GM18507 (cell line): ENCODE results near the gene DIAPH2.

Source experiments
- DNase-seq: peaks from one replicate; pipeline ENCODE4 v3.0.0; 2011; ENCODE audit warnings: low read depth; ENCODE audit not compliant: insufficient read length; ENCODE audit errors: extremely low spot score
- FAIRE-seq: peaks from 2 replicates; lab custom pipeline; 2011; peaks lifted over from hg19 to GRCh38; lab: Jason Lieb, UNC

DIAPH2 gene

DNA sequence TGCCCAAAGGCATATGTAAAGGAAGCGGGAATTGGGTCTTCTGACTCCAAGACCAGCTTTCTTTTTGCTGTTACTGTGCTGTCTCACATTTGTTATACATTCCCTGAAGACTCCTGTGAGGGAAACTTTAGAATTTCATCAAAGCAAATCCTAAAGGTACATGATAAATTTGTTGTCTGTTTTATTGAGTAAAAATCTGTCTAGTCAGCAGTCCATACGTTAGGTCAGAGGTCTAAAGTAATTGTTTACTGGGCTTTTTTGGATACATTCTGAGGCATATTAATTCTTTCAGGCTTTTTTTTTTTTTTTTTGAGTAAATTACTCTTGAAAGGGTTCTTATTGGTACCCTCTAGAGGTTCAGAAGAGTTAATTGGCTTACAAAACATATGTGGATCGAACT is 546.3 kb downstream of the DIAPH2 start:
- no peak for DNase-seq
- FAIRE-seq = no peak

DNA sequence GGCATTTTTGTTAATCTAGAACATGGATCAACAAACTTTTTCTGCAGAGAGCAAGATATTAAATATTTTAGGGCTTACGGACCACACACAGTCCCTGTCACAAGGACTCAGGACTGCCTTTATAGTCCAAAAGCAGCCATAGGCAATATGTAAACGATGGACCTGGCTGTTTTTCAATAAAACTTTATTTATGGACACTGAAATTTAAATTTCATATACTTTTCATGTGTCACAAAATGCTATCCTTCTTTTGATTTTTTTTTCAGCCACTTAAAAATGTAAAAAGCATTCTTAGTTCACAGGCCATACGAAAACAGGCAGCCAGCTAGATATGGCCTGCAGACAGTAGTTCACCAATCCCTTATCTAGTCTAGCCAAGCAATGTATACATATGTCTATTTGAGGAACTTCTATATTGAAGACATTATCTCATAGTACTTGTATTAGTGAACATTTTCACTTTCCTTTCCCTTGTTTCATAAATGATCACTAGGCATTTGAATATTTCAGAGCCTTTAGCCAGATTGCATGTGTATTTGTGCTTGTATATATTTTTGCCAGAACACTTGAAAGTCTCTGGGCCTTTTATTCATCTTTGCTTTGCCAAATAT is 549.9 kb downstream of the DIAPH2 start:
- peak; percentile 79 for FAIRE-seq
- DNase-seq = peak; percentile 0

DNA sequence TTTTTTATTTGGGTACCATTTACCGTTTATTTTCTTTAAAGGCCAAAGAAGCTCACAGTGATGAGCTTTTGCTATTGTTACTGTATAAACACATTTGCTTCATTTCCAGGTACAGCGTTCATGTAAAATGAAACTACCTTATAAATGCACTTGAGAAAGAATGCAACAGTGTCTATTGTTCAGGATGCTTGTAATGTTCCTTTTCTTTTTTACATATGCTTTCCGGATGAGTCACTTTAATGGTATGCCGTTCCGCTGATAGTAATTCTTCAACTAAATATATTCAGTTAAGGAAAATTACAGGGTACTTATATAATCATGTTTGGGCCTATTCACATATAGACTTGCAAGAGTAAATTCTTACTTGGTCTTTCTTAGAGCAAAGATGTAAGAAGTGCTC is 554.0 kb downstream of the DIAPH2 start:
- no peak for DNase-seq
- FAIRE-seq = no peak

DNA sequence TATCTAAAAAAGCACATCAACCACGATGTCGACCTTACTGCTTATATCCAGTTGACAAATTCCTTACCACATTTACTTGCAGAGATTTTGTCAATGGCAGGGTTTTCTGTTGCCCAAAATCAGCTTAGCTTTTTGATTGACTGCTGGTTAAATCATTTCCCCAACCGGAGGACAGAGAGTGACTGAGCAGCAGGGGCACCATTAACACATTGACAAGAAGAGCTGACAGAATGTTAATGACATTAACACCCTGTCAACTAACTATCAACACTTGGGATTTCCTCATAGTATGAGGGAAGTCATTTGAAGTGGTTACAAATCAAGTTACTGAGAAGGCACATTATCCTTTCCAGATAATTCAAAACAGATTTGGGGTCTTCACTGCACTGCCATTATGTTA is 567.5 kb downstream of the DIAPH2 start:
- FAIRE-seq (no peak), DNase-seq (no peak)

DNA sequence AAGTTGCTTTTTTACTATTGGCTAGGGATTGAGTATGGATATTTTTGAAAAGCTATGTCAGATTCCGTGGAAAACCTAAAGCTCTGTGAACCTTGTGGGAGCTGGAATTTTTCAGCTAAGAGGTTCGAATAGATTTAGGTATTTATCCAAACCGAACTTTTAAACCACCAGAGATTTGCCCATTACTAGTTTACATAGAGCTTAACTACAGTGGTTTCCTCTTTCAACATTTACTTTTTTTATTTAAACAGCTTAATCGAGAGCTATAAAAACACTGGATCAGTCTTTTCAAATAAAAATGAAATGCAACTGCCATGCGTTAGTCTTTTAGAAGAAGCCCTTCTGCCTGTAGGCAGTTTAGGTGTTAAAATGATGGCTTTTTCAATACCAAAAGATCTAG is 576.0 kb downstream of the DIAPH2 start:
- no peak for FAIRE-seq

DNA sequence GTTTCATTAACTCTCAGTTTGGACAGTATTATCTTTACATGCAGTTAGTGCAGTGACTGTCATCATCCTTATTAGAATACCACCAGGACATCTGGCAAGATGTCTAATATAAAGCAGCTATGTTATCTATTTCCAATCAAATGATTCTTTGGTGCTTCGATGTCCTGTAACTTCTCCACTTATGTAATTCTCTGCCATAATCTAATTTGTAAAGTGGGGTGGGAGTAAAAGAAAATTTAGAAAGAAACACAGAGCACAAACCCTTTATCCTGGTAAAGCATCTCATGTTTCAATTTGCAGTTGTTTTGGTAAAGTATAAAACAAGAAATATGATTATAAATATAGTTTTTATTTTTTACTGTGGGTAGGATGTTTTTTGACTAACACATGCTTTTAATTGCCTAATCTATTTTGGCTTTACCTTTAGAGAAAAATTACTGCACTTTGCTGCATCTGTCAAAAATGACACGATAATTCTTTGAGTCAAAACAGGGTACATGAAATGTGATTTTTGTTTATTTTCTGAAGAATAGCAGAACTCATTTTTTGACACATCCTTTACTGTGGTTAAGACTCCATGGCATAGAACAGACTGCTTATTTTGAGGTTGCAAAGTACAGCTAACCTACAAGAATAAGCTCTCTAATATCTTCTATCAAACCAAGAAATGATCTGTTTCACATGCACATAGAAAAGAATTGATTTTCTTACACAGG is 581.9 kb downstream of the DIAPH2 start:
- FAIRE-seq (no peak), DNase-seq (no peak)

More for the DNA sequence above, 576.0 kb downstream of the DIAPH2 start:
- DNase-seq = no peak

DNA sequence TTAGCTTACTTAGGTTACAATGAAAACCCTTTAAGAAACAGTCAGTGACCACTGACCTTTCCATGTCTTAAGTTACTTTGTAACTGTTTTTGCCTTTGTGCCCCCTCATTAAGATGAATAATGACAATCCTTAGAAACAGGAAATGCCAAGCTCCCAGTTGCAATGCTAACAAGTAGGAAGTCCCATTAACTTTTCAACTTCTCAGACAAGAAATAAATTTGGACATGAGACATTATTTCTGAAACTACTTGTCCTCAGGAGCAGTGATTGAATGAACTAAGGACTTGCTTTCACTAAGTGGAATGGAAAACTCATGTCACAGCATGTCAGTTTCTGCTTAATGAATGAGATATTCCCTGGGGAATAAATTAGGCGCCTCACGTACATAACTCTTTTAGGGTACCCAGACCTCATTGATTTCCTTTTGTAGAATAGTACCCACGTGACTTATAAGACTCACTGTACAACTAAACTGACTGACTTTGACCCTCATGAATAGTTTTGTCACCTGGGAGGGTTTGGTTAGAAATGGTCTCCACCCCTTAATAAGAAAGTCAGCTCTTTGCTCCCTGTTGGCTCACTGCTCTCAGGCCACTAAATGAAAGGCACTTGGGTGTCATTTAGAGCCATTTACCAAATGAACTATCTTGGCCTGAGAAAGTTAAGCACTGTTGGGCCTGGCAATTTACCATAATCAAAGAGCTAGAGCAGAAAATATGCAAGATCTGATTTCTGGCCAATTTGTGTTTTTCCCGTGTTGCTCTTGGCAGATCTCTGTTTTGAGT is 582.9 kb downstream of the DIAPH2 start:
- FAIRE-seq = peak; percentile 5

DNA sequence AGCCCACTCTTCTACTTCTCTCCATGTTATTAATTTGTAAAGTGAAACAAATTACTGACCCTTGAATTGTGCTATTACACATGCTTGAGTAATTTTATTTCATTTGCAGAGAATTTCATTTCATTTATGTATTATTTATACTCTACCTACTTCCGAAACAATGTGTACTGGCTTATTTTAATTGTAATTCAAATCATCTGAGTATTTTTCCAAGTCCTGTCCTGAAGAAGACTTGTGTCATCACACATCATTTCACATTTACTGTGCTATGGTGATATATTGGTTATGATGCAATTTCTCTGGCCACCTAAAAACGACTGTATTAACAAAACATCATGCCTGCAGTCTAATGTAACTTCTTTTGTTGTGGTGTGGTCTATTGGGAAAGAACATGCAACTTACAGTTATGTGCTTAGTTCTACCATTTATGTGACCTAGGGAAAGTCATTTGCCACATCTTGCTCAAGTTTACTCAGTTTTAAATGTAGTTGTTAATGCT is 583.6 kb downstream of the DIAPH2 start:
- DNase-seq (no peak), FAIRE-seq (no peak)

More for the DNA sequence above, 582.9 kb downstream of the DIAPH2 start:
- no peak for DNase-seq

DNA sequence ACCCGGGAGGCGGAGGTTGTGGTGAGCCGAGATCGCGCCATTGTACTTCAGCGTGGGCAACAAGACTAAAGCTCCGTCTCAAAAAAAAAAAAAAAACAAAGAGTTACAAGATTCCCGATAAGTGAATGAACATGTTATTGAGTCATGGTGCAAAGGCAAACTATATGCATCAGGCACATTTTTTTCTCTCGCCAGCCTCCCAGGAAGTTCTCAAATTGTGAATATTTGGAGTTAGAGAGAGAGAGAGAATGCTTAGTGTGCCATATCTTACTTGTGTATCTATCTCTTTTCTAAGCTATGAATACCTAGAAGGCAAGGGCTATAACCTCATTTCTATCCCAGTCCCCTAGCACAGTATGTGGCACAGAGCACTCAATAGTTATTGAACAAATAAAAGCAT is 599.9 kb downstream of the DIAPH2 start:
- FAIRE-seq (no peak), DNase-seq (no peak)

DNA sequence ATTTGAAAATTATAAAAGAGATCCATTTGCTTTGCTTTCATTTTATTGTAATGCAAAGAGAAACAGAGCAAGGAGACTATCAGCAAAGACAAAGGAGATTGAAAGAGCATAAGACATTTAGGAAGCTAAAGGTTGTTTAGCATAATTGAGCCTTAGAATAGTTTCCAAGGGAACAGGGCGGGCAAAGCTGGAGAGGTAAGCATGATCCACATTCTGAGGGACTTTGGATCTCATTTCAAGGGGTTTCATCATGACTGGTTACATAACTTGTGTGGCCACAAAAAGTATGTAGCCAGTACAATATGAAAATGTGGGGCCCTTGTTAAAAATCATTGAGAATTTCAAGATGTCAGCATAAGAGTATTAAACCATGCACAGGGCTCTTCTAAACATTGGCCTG is 605.6 kb downstream of the DIAPH2 start:
- DNase-seq (no peak), FAIRE-seq (no peak)

DNA sequence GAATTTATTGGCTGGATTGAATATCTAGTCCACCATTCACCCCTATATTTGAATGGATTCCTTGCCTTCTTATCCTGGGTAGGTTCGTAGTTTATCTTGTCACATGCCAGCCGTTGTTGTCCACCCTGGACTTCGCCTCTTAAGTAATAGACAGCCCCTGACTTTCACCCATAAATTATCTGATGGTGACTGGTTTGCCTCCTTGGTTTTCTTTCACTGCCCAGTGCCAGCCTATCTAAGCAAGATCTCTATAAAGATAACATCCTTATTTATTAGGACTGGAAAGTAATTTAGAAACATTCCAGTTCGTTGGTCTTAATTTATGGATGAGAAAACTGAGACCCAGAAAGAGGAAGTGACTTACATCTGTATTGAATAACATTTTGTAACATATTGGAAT is 609.4 kb downstream of the DIAPH2 start:
- no peak for FAIRE-seq
- no peak for DNase-seq

DNA sequence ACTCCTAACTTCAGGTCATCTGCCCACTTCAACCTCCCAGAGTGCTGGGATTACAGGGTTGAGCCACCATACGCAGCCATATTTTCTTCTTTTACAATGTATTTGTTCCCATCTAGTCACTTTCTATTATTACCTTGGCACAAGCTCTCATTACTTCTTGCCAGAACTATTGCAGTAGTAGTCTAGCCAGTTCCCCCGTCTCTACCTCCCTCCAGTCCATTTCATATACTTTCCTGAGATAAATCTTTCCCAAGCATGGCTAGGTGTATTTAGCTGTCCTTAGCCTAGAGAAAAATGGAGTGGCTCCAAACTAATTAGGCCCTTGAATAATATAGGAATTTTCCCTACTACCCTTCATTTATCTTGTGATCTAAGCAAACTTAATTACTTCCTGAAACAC is 611.3 kb downstream of the DIAPH2 start:
- DNase-seq (no peak), FAIRE-seq (no peak)

DNA sequence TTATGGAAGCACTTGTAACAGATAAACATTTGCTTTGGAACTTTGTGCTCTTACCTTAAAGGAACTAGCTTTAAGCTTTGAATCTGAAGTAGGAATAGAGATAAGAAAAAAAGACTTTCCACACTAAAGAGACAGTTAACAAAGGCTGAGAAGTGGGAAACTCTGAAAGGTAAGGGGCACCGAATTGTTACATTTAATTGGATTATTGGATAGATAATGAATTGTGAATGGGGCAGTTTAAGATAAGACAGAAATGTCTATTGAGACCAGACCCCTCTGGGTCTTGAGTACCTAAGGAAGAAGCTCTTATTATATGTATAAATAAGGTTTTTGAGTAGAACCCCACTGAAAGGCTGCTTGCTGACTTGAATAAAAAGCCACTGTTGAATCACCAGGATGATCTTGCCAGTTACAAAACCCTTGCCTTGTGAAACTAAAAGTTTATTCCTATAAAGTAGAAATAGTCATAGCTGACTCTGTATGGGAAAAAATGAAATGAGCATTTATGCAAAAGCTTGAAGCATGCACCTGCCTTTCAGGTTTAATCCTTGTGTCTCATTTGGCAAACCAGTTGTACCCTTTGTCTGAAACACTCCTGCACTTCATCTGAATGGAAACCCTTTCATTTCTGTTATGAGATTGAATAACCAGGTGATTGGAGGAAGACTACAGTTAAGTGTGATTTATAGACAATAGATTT is 622.3 kb downstream of the DIAPH2 start:
- FAIRE-seq (no peak), DNase-seq (no peak)

DNA sequence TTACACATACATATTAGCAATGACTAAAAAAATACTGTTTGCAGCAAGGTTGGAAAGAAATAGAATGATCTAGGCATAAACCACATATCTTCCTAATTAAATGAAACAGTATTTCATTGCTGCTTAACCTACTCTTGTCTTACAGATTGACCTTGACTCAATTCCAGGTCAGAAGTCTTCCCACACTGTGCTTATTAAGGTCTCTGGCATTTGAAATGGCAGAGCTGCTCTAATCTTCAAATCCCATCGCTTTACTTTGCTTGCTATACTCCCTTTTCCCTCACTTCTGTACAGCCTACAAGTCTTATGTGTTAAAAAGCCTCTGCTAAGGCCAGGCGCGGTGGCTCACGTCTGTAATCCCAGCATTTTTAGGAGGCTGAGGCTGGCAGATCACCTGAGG is 623.5 kb downstream of the DIAPH2 start:
- DNase-seq (no peak), FAIRE-seq (no peak)

DNA sequence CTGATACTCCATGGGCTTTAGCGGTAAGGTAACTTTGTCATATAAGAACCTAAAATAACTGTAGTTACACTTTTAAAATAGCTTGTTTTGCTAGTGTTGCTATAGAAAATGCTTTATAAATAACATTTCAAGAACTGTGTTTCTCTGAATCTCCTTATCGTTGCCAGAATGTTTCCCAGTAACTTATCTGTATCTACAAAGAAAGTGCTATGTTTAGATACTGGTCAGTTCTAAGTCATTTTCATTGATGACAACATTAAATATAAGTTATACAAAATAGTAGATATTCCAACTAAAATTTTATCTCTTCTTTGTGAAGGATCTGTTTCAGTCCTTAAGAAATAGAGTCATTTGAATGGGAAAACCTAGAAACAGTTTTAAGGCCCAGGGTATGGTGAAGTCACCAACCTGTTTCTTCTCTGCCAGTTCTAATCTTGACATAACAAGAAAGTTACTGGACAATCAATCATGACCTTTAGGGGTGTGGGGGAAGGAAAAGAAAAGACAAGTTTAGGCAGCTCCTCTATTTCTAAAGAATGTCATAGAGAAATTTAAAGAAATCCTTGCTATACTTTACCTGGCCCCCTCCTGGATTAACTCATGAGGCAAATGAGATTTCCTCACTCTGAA is 625.0 kb downstream of the DIAPH2 start:
- DNase-seq (no peak), FAIRE-seq (no peak)

DNA sequence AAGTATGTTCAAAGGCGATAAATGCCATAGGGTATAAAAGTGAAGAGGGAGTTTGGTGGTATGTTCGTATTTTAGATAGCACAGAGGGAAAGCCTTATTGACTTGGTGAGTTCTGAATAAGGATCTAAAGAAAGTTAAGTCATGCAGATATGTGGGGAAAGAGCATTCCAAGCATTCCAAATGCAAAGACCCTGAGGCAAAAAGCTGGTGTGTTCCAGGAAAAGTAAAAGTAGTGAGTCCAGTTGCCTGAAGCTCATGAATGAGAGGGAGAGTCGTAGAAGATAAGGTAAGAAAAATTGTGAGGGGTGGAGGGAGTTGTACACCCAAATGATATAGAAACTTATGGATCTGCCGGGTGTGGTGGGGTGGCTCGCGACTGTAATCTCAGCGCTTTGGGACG is 625.7 kb downstream of the DIAPH2 start:
- FAIRE-seq (no peak), DNase-seq (no peak)

DNA sequence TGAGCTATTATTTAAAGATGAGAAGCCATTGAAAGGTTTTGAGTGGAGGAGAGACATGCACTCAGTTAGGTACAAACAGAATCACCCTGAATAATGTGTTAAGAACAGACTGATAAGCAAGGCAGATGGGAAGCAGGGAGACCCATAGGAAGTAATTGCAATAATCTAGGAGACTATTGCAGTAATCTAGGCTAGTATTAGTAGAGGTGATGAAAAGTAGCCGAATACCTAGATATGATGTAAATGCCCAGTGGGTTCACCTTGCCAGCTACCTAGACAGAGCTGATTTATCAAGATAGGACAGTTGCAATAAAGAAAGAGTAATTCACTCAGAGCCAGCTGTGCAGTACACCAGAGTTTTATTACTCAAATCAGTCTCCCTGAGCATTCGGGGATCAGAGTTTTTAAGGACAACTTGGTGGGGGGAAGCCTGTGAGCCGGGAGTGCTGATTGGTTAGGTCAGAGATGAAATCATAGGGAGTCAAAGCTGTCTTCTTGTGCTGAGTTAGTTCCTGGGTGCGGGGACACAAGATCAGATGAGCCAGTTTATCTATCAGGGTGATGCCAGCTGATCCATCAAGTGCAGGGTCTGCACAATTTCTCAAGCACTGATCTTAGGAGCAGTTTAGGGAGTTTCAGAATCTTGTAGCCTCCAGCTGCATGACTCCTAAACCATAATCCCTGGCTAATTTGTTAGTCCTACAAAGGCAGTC is 626.6 kb downstream of the DIAPH2 start:
- DNase-seq (no peak), FAIRE-seq (no peak)

DNA sequence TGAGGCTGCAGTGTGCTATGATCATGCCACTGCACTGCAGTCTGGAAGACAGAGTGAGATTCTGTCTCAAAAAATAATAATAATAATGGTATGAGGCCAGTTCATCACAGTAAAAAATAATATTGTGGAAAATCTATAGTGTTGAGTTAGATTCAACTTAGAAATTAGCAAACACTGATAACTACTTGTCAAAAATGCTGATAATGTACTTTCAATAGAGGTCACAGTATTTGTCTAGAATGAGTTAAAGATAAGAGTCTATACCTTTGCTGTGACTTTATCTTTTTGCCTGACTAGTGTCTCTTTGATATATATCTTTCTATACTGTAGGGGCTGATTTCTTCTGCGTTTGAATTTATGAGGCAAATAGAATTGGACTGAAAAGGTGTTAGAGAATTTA is 629.7 kb downstream of the DIAPH2 start:
- no peak for FAIRE-seq
- DNase-seq = no peak

DNA sequence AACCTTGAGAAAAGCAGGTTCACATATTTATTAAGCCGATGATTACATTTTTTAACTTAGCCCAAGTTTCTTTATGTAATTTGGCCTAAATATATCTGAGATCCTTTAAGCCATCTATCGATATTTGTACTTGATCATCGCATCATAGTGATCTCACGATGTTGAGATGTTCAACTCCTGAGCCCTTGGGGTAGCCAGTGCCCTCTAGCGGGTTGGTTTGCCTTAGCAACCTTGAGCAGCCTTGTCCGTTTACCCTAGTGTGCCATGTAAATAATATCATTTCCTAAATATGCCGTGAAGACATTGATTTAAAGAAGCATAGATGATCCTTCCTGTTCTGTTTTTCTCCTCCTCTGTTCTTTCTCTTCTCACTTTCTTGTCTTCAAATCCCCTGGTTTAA is 631.3 kb downstream of the DIAPH2 start:
- DNase-seq (no peak), FAIRE-seq (no peak)
